Activated CD4-positive, alpha-beta T cell treated with anti-CD3 and anti-CD28 coated beads, Interleukin-2, amount 10 ng/mL, durations not matched to agents 7 days and 5 days (primary cell): ENCODE data around the gene PLD6. TPM values are rescaled to one million over a fixed set of nuclear protein-coding genes. Genes with fewer than 3 reads are reported as not detected.
A peak's percentile ranks its signal among the peaks of the same experiment; 100 is the strongest.
"Not testable (repeated sequence)": the region's sequence is repeated elsewhere in the genome, so short reads cannot be mapped to it uniquely, and the experiment has no call there.

Experiments used
- CTCF ChIA-PET: fragments of 350-600 bp; sonication (Branson Sonifier 250); formaldehyde crosslinking; loops from one replicate; lab custom pipeline; 2021; ENCODE audit warnings: antibody characterized with exemption; lab: Charles Lee
- POLR2A ChIA-PET: fragments of 350-600 bp; sonication (Branson Sonifier 250); formaldehyde crosslinking; loops from one replicate; lab custom pipeline; 2021; ENCODE audit warnings: antibody characterized with exemption; lab: Charles Lee
- DNase-seq: peaks from one replicate; pipeline ENCODE4 v3.0.0-alpha.2; 2020
- H3K27ac Mint-ChIP-seq: one replicate; pipeline ENCODE4 v1.8.0; 2021; ENCODE audit warnings: mild to moderate bottlenecking, moderate library complexity, mixed read lengths
- H3K27me3 Mint-ChIP-seq: one replicate; pipeline ENCODE4 v1.8.0; 2021; ENCODE audit warnings: mixed read lengths
- H3K36me3 Mint-ChIP-seq: one replicate; pipeline ENCODE4 v1.8.0; 2021; ENCODE audit warnings: low read depth, mixed read lengths
- H3K4me1 Mint-ChIP-seq: one replicate; pipeline ENCODE4 v1.8.0; 2021; ENCODE audit warnings: mixed read lengths
- H3K4me3 Mint-ChIP-seq: one replicate; pipeline ENCODE4 v1.8.0; 2021; ENCODE audit warnings: mild to moderate bottlenecking, moderate library complexity, mixed read lengths
- H3K9me3 Mint-ChIP-seq: one replicate; pipeline ENCODE4 v1.8.0; 2021; ENCODE audit warnings: mixed read lengths
- total RNA-seq, 2 experiments: library from RNA; stranded (reverse); gene quantifications; one replicate each; pipeline ENCODE4 v1.2.3, GENCODE V29; 2021

The PLD6 gene
- total RNA-seq, 2 experiments from 2014 or later, result 10.9 to 11.8 TPM

GRCh38 chr17:17205368-17206123 is 587 bp downstream of the PLD6 start:
- H3K4me1 Mint-ChIP-seq, result peaks cover 30% of the 10 kb centered on the region
- DNase-seq, result peak; percentile 65
- H3K9me3 Mint-ChIP-seq, result peaks cover 2% of the 10 kb centered on the region
- peak overlapping the region; percentile 97 for H3K27ac Mint-ChIP-seq
- ChIA-PET CTCF (interaction anchor here (0.8 to 1.8 kb wide), 5 partner anchors 9 to 18 kb away, joined by 3 to 4 read pairs (median 4); no protein-coding TSS in a partner anchor), POLR2A (no interaction called here)
- H3K27me3 Mint-ChIP-seq, result no peaks in the 10 kb centered on the region
- H3K4me3 Mint-ChIP-seq, result peak overlapping the region; percentile 91
- peaks cover 29% of the 10 kb centered on the region for H3K36me3 Mint-ChIP-seq

GRCh38 chr17:17204635-17205231 is 1.4 kb downstream of the PLD6 start:
- peak overlapping the region; percentile 91 for H3K4me3 Mint-ChIP-seq
- no peaks in the 10 kb centered on the region for H3K27me3 Mint-ChIP-seq
- peaks cover 35% of the 10 kb centered on the region for H3K36me3 Mint-ChIP-seq
- H3K9me3 Mint-ChIP-seq, result peaks cover 2% of the 10 kb centered on the region
- CTCF ChIA-PET, result interaction anchor here (1.8 kb wide), 1 partner anchor 12 kb away, joined by 4 read pairs; no protein-coding TSS in a partner anchor
- DNase-seq, result no peak
- H3K4me1 Mint-ChIP-seq, result peaks cover 30% of the 10 kb centered on the region
- peak overlapping the region; percentile 97 for H3K27ac Mint-ChIP-seq
- POLR2A ChIA-PET, result interaction anchor here (0.7 kb wide), 1 partner anchor 22 kb away, joined by 3 read pairs; no protein-coding TSS in a partner anchor

- peaks cover 30% of the 10 kb centered on the region for H3K4me1 Mint-ChIP-seq
- ChIA-PET CTCF (no interaction called here), POLR2A (interaction anchor here (0.7 kb wide), 1 partner anchor 22 kb away, joined by 3 read pairs; no protein-coding TSS in a partner anchor)
- no peaks in the 10 kb centered on the region for H3K27me3 Mint-ChIP-seq
- H3K36me3 Mint-ChIP-seq, result peaks cover 37% of the 10 kb centered on the region
- H3K27ac Mint-ChIP-seq, result peak overlapping the region; percentile 97
- peak overlapping the region; percentile 91 for H3K4me3 Mint-ChIP-seq
- DNase-seq, result no peak
- H3K9me3 Mint-ChIP-seq, result peaks cover 2% of the 10 kb centered on the region
Measured at GRCh38 chr17:17204041-17204591, 2.0 kb downstream of the PLD6 start.

GRCh38 chr17:17203173-17203730 is 2.9 kb downstream of the PLD6 start:
- ChIA-PET POLR2A (no interaction called here), CTCF (no interaction called here)
- H3K27me3 Mint-ChIP-seq, result no peaks in the 10 kb centered on the region
- peak overlapping the region; percentile 15 for H3K4me3 Mint-ChIP-seq
- peak overlapping the region; percentile 36 for H3K27ac Mint-ChIP-seq
- DNase-seq, result no peak
- H3K9me3 Mint-ChIP-seq, result peaks cover 2% of the 10 kb centered on the region
- H3K4me1 Mint-ChIP-seq, result peaks cover 33% of the 10 kb centered on the region
- H3K36me3 Mint-ChIP-seq, result peaks cover 41% of the 10 kb centered on the region

- Mint-ChIP-seq H3K27ac (no peak overlapping the region), H3K9me3 (peaks cover 2% of the 10 kb centered on the region), H3K4me3 (no peak overlapping the region), H3K4me1 (peaks cover 37% of the 10 kb centered on the region), H3K36me3 (peaks cover 41% of the 10 kb centered on the region), H3K27me3 (no peaks in the 10 kb centered on the region)
- ChIA-PET POLR2A (no interaction called here), CTCF (interaction anchor here (0.6 to 2.5 kb wide), 3 partner anchors 13 to 53 kb away, joined by 3 to 7 read pairs (median 4); no protein-coding TSS in a partner anchor)
- no peak for DNase-seq
Measured at GRCh38 chr17:17201907-17202306, 4.2 kb downstream of the PLD6 start.

- CTCF ChIA-PET, result interaction anchor here (0.6 to 2.5 kb wide), 4 partner anchors 12 to 78 kb away, joined by 3 to 7 read pairs (median 3); no protein-coding TSS in a partner anchor
- H3K4me3 Mint-ChIP-seq, result no peak overlapping the region
- H3K36me3 Mint-ChIP-seq, result peaks cover 41% of the 10 kb centered on the region
- H3K4me1 Mint-ChIP-seq, result peaks cover 35% of the 10 kb centered on the region
- POLR2A ChIA-PET, result no interaction called here
- peaks cover under 1% of the 10 kb centered on the region for H3K9me3 Mint-ChIP-seq
- DNase-seq, result no peak
- no peaks in the 10 kb centered on the region for H3K27me3 Mint-ChIP-seq
- H3K27ac Mint-ChIP-seq, result no peak overlapping the region
Measured at GRCh38 chr17:17201271-17201670, 4.9 kb downstream of the PLD6 start.

- no peak for DNase-seq
- no peak overlapping the region for H3K4me3 Mint-ChIP-seq
- ChIA-PET CTCF (interaction anchor here (0.8 to 2.5 kb wide), 4 partner anchors 12 to 108 kb away, joined by 3 to 7 read pairs (median 3); no protein-coding TSS in a partner anchor), POLR2A (no interaction called here)
- no peaks in the 10 kb centered on the region for H3K9me3 Mint-ChIP-seq
- H3K27ac Mint-ChIP-seq, result no peak overlapping the region
- H3K27me3 Mint-ChIP-seq, result no peaks in the 10 kb centered on the region
- H3K36me3 Mint-ChIP-seq, result peaks cover 41% of the 10 kb centered on the region
- peaks cover 35% of the 10 kb centered on the region for H3K4me1 Mint-ChIP-seq
Measured at GRCh38 chr17:17200831-17201230, 5.3 kb downstream of the PLD6 start.

GRCh38 chr17:17200311-17200710 is 5.8 kb downstream of the PLD6 start:
- H3K27ac Mint-ChIP-seq, result peak overlapping the region; percentile 62

GRCh38 chr17:17198281-17198680 is 7.9 kb downstream of the PLD6 start:
- H3K4me3 Mint-ChIP-seq, result no peak overlapping the region
- H3K4me1 Mint-ChIP-seq, result peaks cover 14% of the 10 kb centered on the region
- CTCF ChIA-PET, result interaction anchor here (0.7 to 1.4 kb wide), 3 partner anchors 12 to 71 kb away, joined by 3 to 4 read pairs (median 3); no protein-coding TSS in a partner anchor
- no peaks in the 10 kb centered on the region for H3K9me3 Mint-ChIP-seq
- no peak overlapping the region for H3K27ac Mint-ChIP-seq
- peaks cover 28% of the 10 kb centered on the region for H3K36me3 Mint-ChIP-seq
- POLR2A ChIA-PET, result no interaction called here
- DNase-seq, result no peak
- H3K27me3 Mint-ChIP-seq, result no peaks in the 10 kb centered on the region

More at GRCh38 chr17:17200311-17200710, 5.8 kb downstream of the PLD6 start:
- CTCF ChIA-PET, result interaction anchor here (0.8 to 2.5 kb wide), 5 partner anchors 11 to 108 kb away, joined by 3 to 7 read pairs (median 3); no protein-coding TSS in a partner anchor
- no peak for DNase-seq
- H3K27me3 Mint-ChIP-seq, result no peaks in the 10 kb centered on the region
- peaks cover 41% of the 10 kb centered on the region for H3K36me3 Mint-ChIP-seq
- POLR2A ChIA-PET, result interaction anchor here (0.5 kb wide), 1 partner anchor 26 kb away, joined by 3 read pairs; no protein-coding TSS in a partner anchor
- peaks cover 31% of the 10 kb centered on the region for H3K4me1 Mint-ChIP-seq
- no peak overlapping the region for H3K4me3 Mint-ChIP-seq
- H3K9me3 Mint-ChIP-seq, result no peaks in the 10 kb centered on the region

- no peak overlapping the region for H3K4me3 Mint-ChIP-seq
- no peaks in the 10 kb centered on the region for H3K9me3 Mint-ChIP-seq
- DNase-seq, result no peak
- CTCF ChIA-PET, result interaction anchor here (1.2 to 2.0 kb wide), 3 partner anchors 9 to 17 kb away, joined by 4 to 5 read pairs (median 4); partner anchors contain the start of gene PLD6
- POLR2A ChIA-PET, result interaction anchor here (0.6 to 0.7 kb wide), 2 partner anchors 77 to 194 kb away, joined by 5 to 7 read pairs; no protein-coding TSS in a partner anchor
- no peak overlapping the region for H3K27ac Mint-ChIP-seq
- H3K36me3 Mint-ChIP-seq, result peaks cover 15% of the 10 kb centered on the region
- peaks cover 17% of the 10 kb centered on the region for H3K4me1 Mint-ChIP-seq
- no peaks in the 10 kb centered on the region for H3K27me3 Mint-ChIP-seq
Measured at GRCh38 chr17:17196776-17197175, 9.4 kb downstream of the PLD6 start.

GRCh38 chr17:17195466-17195865 is 10.7 kb downstream of the PLD6 start:
- POLR2A ChIA-PET, H3K4me3 Mint-ChIP-seq, DNase-seq, H3K9me3 Mint-ChIP-seq, H3K27me3 Mint-ChIP-seq: not testable (repeated sequence)
- CTCF ChIA-PET, result interaction anchor here (0.7 kb wide), 1 partner anchor 58 kb away, joined by 3 read pairs; no protein-coding TSS in a partner anchor
- peak overlapping the region; percentile 1 for H3K27ac Mint-ChIP-seq
- peaks cover 23% of the 10 kb centered on the region for H3K4me1 Mint-ChIP-seq
- H3K36me3 Mint-ChIP-seq, result peaks cover 18% of the 10 kb centered on the region

GRCh38 chr17:17191961-17192381 is 14.2 kb downstream of the PLD6 start:
- H3K27me3 Mint-ChIP-seq, result no peaks in the 10 kb centered on the region
- ChIA-PET POLR2A (interaction anchor here (0.6 kb wide), 1 partner anchor 104 kb away, joined by 5 read pairs; no protein-coding TSS in a partner anchor), CTCF (interaction anchor here (1.5 to 2.1 kb wide), 2 partner anchors 15 to 28 kb away, joined by 5 read pairs; no protein-coding TSS in a partner anchor)
- no peak overlapping the region for H3K4me3 Mint-ChIP-seq
- H3K36me3 Mint-ChIP-seq, result peaks cover 16% of the 10 kb centered on the region
- H3K4me1 Mint-ChIP-seq, result peaks cover 20% of the 10 kb centered on the region
- no peak overlapping the region for H3K27ac Mint-ChIP-seq
- DNase-seq, result no peak
- no peaks in the 10 kb centered on the region for H3K9me3 Mint-ChIP-seq
